CD14-positive monocyte (primary cell): ENCODE data around the gene QSOX2. TPM values are rescaled to one million over a fixed set of nuclear protein-coding genes. Genes with fewer than 3 reads are reported as not detected.

Experiments used
- DNase-seq, 3 donors: peaks; one replicate each; pipeline ENCODE4 v3.0.0-alpha.2; 2011 to 2022
- H2AFZ ChIP-seq: 2 replicates; pipeline ENCODE4 v1.6.0; 2012; ENCODE audit warnings: mild to moderate bottlenecking, low read depth, low read length, inconsistent platforms; ENCODE audit not compliant: insufficient read depth, poor library complexity, severe bottlenecking
- H3K27ac ChIP-seq, 2 donors: 1 replicate in 1 of 2; 2 replicates in 1 of 2; pipeline ENCODE4 v1.5.1; 2012 to 2013; ENCODE audit warnings: low read length in 2 of 2, control low read depth in 1 of 2, inconsistent platforms in 1 of 2, low read depth in 1 of 2, mild to moderate bottlenecking in 1 of 2
- H3K27me3 ChIP-seq, 2 donors: one replicate each; pipeline versions ENCODE4 v1.6.0 to v1.6.1; 2011 to 2013; ENCODE audit warnings: low read length in 2 of 2; ENCODE audit not compliant: control insufficient read depth in 2 of 2, insufficient read depth in 2 of 2
- H3K36me3 ChIP-seq, 2 donors: replicated peaks in 1 of 2; 1 replicate in 1 of 2; 2 replicates in 1 of 2; pipeline versions ENCODE4 v1.5.1 to v1.6.1; 2012 to 2013; ENCODE audit warnings: low read length in 2 of 2, control low read depth in 1 of 2, inconsistent platforms in 1 of 2, mild to moderate bottlenecking in 1 of 2; ENCODE audit not compliant: insufficient read depth in 2 of 2, control insufficient read depth in 1 of 2
- H3K4me1 ChIP-seq, 2 donors: 1 replicate in 1 of 2; 2 replicates in 1 of 2; pipeline versions ENCODE4 v1.5.1 to v1.6.1; 2012 to 2013; ENCODE audit warnings: low read length in 2 of 2, control low read depth in 1 of 2, inconsistent platforms in 1 of 2, mild to moderate bottlenecking in 1 of 2, moderate library complexity in 1 of 2; ENCODE audit not compliant: insufficient read depth in 2 of 2, control insufficient read depth in 1 of 2
- H3K4me2 ChIP-seq: replicated peaks from 2 replicates; pipeline ENCODE3; 2012; ENCODE audit warnings: low read length, moderate library complexity, mild to moderate bottlenecking; ENCODE audit not compliant: poor library complexity, severe bottlenecking; ENCODE audit errors: extremely low read depth
- H3K4me3 ChIP-seq, 3 experiments: fragments of 200-600 bp in 1 of 3; sonication (generic) in 1 of 3; replicated peaks in 1 of 3; 1 replicate in 2 of 3; 2 replicates in 1 of 3; pipeline ENCODE4 v1.5.1; 2011 to 2013; ENCODE audit warnings: low read length in 3 of 3, mild to moderate bottlenecking in 3 of 3, control low read depth in 2 of 3, low read depth in 2 of 3, inconsistent platforms in 1 of 3, moderate library complexity in 1 of 3
- H3K79me2 ChIP-seq: 2 replicates; pipeline ENCODE4 v1.6.0; 2012; ENCODE audit warnings: mild to moderate bottlenecking, control low read depth, inconsistent platforms, low read length, moderate library complexity; ENCODE audit not compliant: insufficient read depth
- H3K9ac ChIP-seq: 2 replicates; pipeline ENCODE4 v1.6.0; 2017; ENCODE audit warnings: low read length, mild to moderate bottlenecking; ENCODE audit not compliant: insufficient read depth, poor library complexity, severe bottlenecking
- H3K9me3 ChIP-seq, 2 donors: replicated peaks in 1 of 2; 1 replicate in 1 of 2; 2 replicates in 1 of 2; pipeline versions ENCODE4 v1.5.1 to v1.6.1; 2012 to 2013; ENCODE audit warnings: low read length in 2 of 2, control low read depth in 1 of 2; ENCODE audit not compliant: control insufficient read depth in 1 of 2, insufficient read depth in 1 of 2
- H4K20me1 ChIP-seq: 2 replicates; pipeline ENCODE4 v1.6.0; 2012; ENCODE audit warnings: mild to moderate bottlenecking, low read length, control low read depth, moderate library complexity; ENCODE audit not compliant: insufficient read depth
- H3K27ac Mint-ChIP-seq, 7 donors: one replicate each; pipeline ENCODE4 v1.8.0; 2020; ENCODE audit warnings: mild to moderate bottlenecking in 7 of 7, mixed read lengths in 7 of 7, moderate library complexity in 6 of 7, inconsistent platforms in 2 of 7
- H3K27me3 Mint-ChIP-seq, 3 donors: one replicate each; pipeline ENCODE4 v1.8.0; 2021 to 2022; ENCODE audit warnings: low read depth in 3 of 3, mild to moderate bottlenecking in 3 of 3, mixed read lengths in 3 of 3, moderate library complexity in 3 of 3, inconsistent platforms in 1 of 3
- H3K36me3 Mint-ChIP-seq, 2 donors: one replicate each; pipeline ENCODE4 v1.8.0; 2020; ENCODE audit warnings: mixed read lengths in 2 of 2, inconsistent platforms in 1 of 2, mild to moderate bottlenecking in 1 of 2
- H3K4me1 Mint-ChIP-seq: one replicate; pipeline ENCODE4 v1.8.0; 2020; ENCODE audit warnings: mild to moderate bottlenecking, mixed read lengths
- H3K4me3 Mint-ChIP-seq, 2 donors: one replicate each; pipeline ENCODE4 v1.8.0; 2020; ENCODE audit warnings: mild to moderate bottlenecking in 2 of 2, mixed read lengths in 2 of 2, moderate library complexity in 1 of 2
- H3K9me3 Mint-ChIP-seq, 7 donors: one replicate each; pipeline ENCODE4 v1.8.0; 2020 to 2022; ENCODE audit warnings: mixed read lengths in 7 of 7, mild to moderate bottlenecking in 6 of 7, moderate library complexity in 6 of 7, inconsistent platforms in 2 of 7
- CTCF ChIP-seq: fragments of 200-600 bp; IDR thresholded peaks from one replicate; pipeline ENCODE4 v1.8.0; 2022; ENCODE audit warnings: antibody characterized with exemption, mild to moderate bottlenecking
- WGBS: methylation state at CpG from one replicate; pipeline ENCODE4 v1.1.5; 2013; ENCODE audit warnings: missing lambda C conversion rate; ENCODE audit not compliant: insufficient coverage; 5-methylcytosine and 5-hydroxymethylcytosine counted together
- intact Hi-C, 2 donors: fragments of 100-400 bp; cut with micrococcal nuclease; formaldehyde crosslinking; loops; one replicate each; pipeline versions ENCODE4 v1.15.0 to v1.15.1; 2023
- polyA plus RNA-seq, 3 donors: library from polyadenylated mRNA; depleted of rRNA in 1 of 3; unstranded in 2 of 3; stranded (reverse) in 1 of 3; fragments of 300-500 nt in 2 of 3; fragments of >200 nt in 1 of 3; fragmentation: Illumina TruSeq in 2 of 3; gene quantifications; 1 replicate in 2 of 3; 2 replicates in 1 of 3; pipeline ENCODE4 v1.2.3, GENCODE V29; 2012 to 2021

Gene QSOX2
- polyA plus RNA-seq, 3 donors = 0.03 to 8.4 (median 0.17) TPM

GRCh38 chr9:136242918-136243525 lies 2.6 kb downstream of the QSOX2 start:
- Mint-ChIP-seq H3K4me1 (peaks cover 62% of the 10 kb centered on the region), H3K9me3 (peaks cover 0 to 3% (median 0%) of the 10 kb centered on the region in 7 donors), H3K27me3 (peaks cover 3 to 9% (median 6%) of the 10 kb centered on the region in 3 donors), H3K4me3 (no peak overlapping the region), H3K27ac (no peak overlapping the region), H3K36me3 (peaks cover 0 to 9% of the 10 kb centered on the region in 2 donors)
- peaks cover 42 to 48% of the 10 kb centered on the region in 2 donors for H3K4me1 ChIP-seq
- intact Hi-C loops = loop anchor here in 1 of 2 donors (10.0 kb wide), 1 partner anchor 338 kb away; the partner anchor contains the start of gene CAMSAP1
- no peak for DNase-seq
- no peak overlapping the region for H3K4me2 ChIP-seq
- no peak for TF ChIP-seq CTCF
- H3K9me3 ChIP-seq = no peaks in the 10 kb centered on the region
- H3K27ac ChIP-seq = no peak overlapping the region
- peaks cover 24% of the 10 kb centered on the region for H4K20me1 ChIP-seq
- WGBS = 70% methylated on average over 4 of the region's 6 CpGs
- H3K9ac ChIP-seq = no peak overlapping the region
- H3K36me3 ChIP-seq = no peaks in the 10 kb centered on the region
- H3K27me3 ChIP-seq = no peaks in the 10 kb centered on the region
- H3K4me3 ChIP-seq = no peak overlapping the region
- H2AFZ ChIP-seq = no peak overlapping the region
- peaks cover 33% of the 10 kb centered on the region for H3K79me2 ChIP-seq

GRCh38 chr9:136242248-136242647 lies 3.4 kb downstream of the QSOX2 start:
- H3K27ac ChIP-seq = no peak overlapping the region
- intact Hi-C loops = loop anchor here in 1 of 2 donors (10.0 kb wide), 1 partner anchor 337 kb away; the partner anchor contains the start of gene CAMSAP1
- H3K9me3 Mint-ChIP-seq = peaks cover 0 to 3% (median 0%) of the 10 kb centered on the region in 7 donors
- no peak overlapping the region for H3K4me3 Mint-ChIP-seq
- H3K79me2 ChIP-seq = peaks cover 33% of the 10 kb centered on the region
- WGBS = 94% methylated on average over 5 of the region's 8 CpGs
- H3K4me1 ChIP-seq = peaks cover 46 to 54% of the 10 kb centered on the region in 2 donors
- H3K36me3 Mint-ChIP-seq = peaks cover 0 to 9% of the 10 kb centered on the region in 2 donors
- no peak for TF ChIP-seq CTCF
- H3K4me3 ChIP-seq = no peak overlapping the region
- peaks cover 3 to 10% (median 4%) of the 10 kb centered on the region in 3 donors for H3K27me3 Mint-ChIP-seq
- H3K4me2 ChIP-seq = no peak overlapping the region
- no peaks in the 10 kb centered on the region for H3K36me3 ChIP-seq
- DNase-seq = no peak
- H4K20me1 ChIP-seq = peaks cover 26% of the 10 kb centered on the region
- H3K9me3 ChIP-seq = no peaks in the 10 kb centered on the region
- no peak overlapping the region for H3K27ac Mint-ChIP-seq
- peaks cover 66% of the 10 kb centered on the region for H3K4me1 Mint-ChIP-seq
- H3K9ac ChIP-seq = no peak overlapping the region
- no peak overlapping the region for H2AFZ ChIP-seq
- H3K27me3 ChIP-seq = no peaks in the 10 kb centered on the region
